K562 (cell line): ENCODE measurements around the gene NUMB. TPM values are rescaled to one million over a fixed set of nuclear protein-coding genes. Genes with fewer than 3 reads are reported as not detected.

Experiments
- ATAC-seq: fragments of 200-7000 bp; cut with Tn5 transposase; 3 replicates; pipeline ENCODE4 v1.9.1; 2020; ENCODE audit warnings: moderate library complexity
- BruUV-seq: library from RNA; stranded (reverse); fragments of 400-500 nt; replicated peaks from 2 replicates; lab custom pipeline; 2021; lab: Mats Ljungman, UMichigan
- CTCF ChIA-PET: fragments of 300-600 bp; formaldehyde crosslinking; extraction: SDS; loops from one replicate; lab custom pipeline; 2021; ENCODE audit warnings: low intra/inter-chr PET ratio; lab: Yijun Ruan, JAX
- POLR2A ChIA-PET: fragments of 300-600, 350-650 bp; sonication (Branson Sonifier 250); formaldehyde crosslinking; extraction: SDS; loops from one replicate; lab custom pipeline; 2021; ENCODE audit warnings: antibody characterized with exemption, inconsistent platforms; lab: Yijun Ruan, JAX
- DNase-seq, 4 experiments: peaks; one replicate each; pipeline versions ENCODE4 v3.0.0 to v3.0.0-alpha.2; 2011 to 2018; ENCODE audit warnings: low spot score in 3 of 4, mixed read lengths in 3 of 4; ENCODE audit errors: extremely low read depth in 1 of 4
- FAIRE-seq: peaks from 2 replicates; lab custom pipeline; 2011; peaks lifted over from hg19 to GRCh38; lab: Jason Lieb, UNC
- H2AFZ ChIP-seq: 2 replicates; pipeline ENCODE4 v1.6.0; 2011; ENCODE audit warnings: low read depth, low read length, control low read depth, inconsistent platforms
- H3K27ac ChIP-seq: fragments of 200-600 bp; 3 replicates; pipeline ENCODE4 v1.8.0; 2011; ENCODE audit warnings: low read depth, mild to moderate bottlenecking, control low read depth, inconsistent platforms, low read length, moderate library complexity, mixed read lengths; ENCODE audit errors: extremely low read depth
- H3K27me3 ChIP-seq, 2 experiments: fragments of 300-600 bp in 1 of 2; 2 replicates in 1 of 2; 3 replicates in 1 of 2; pipeline versions ENCODE4 v1.6.0 to v1.8.0; 2011; ENCODE audit warnings: inconsistent platforms in 2 of 2, low read length in 2 of 2, mild to moderate bottlenecking in 1 of 2, mixed read lengths in 1 of 2, moderate library complexity in 1 of 2; ENCODE audit not compliant: control insufficient read depth in 2 of 2, insufficient read depth in 2 of 2
- H3K36me3 ChIP-seq: fragments of 300-600 bp; 3 replicates; pipeline ENCODE4 v1.8.0; 2011; ENCODE audit warnings: mild to moderate bottlenecking, low read length, inconsistent platforms; ENCODE audit not compliant: control insufficient read depth, insufficient read depth
- H3K4me1 ChIP-seq, 2 experiments: fragments of 200-600 bp in 1 of 2; replicated peaks in 1 of 2; 2 replicates in 1 of 2; 3 replicates in 1 of 2; pipeline versions ENCODE4 v1.5.1 to v1.8.0; 2011; ENCODE audit warnings: inconsistent platforms in 2 of 2, low read length in 2 of 2, mild to moderate bottlenecking in 1 of 2, mixed read lengths in 1 of 2, moderate library complexity in 1 of 2; ENCODE audit not compliant: control insufficient read depth in 2 of 2, insufficient read depth in 2 of 2
- H3K4me2 ChIP-seq: 2 replicates; pipeline ENCODE4 v1.6.1; 2011; ENCODE audit warnings: low read length, control low read depth, inconsistent platforms, mixed read lengths; ENCODE audit not compliant: insufficient read depth
- H3K4me3 ChIP-seq: fragments of 200-600 bp; sonication (generic), shearing (Covaris generic); 2 replicates; pipeline ENCODE4 v1.5.1; 2016; ENCODE audit warnings: control low read depth, inconsistent platforms
- H3K79me2 ChIP-seq: fragments of 200-600 bp; 3 replicates; pipeline ENCODE4 v1.8.0; 2011; ENCODE audit warnings: low read length, inconsistent platforms; ENCODE audit not compliant: control insufficient read depth, insufficient read depth
- H3K9ac ChIP-seq, 2 experiments: 2 replicates each; pipeline versions ENCODE4 v1.6.0 to v1.6.1; 2011; ENCODE audit warnings: low read depth in 2 of 2, low read length in 2 of 2, control low read depth in 1 of 2, inconsistent platforms in 1 of 2, mild to moderate bottlenecking in 1 of 2, mixed read lengths in 1 of 2; ENCODE audit not compliant: insufficient read depth in 1 of 2
- H3K9me1 ChIP-seq: one replicate; pipeline ENCODE4 v1.6.0; 2011; ENCODE audit warnings: inconsistent platforms, mild to moderate bottlenecking, low read length, moderate library complexity; ENCODE audit not compliant: control insufficient read depth, insufficient read depth
- H3K9me3 ChIP-seq: replicated peaks from 2 replicates; pipeline ENCODE4 v1.5.1; 2011; ENCODE audit warnings: low read depth, low read length, inconsistent platforms; ENCODE audit not compliant: control insufficient read depth, insufficient read depth
- H4K20me1 ChIP-seq: replicated peaks from 2 replicates; pipeline ENCODE4 v1.6.1; 2011; ENCODE audit warnings: low read length, inconsistent platforms, mixed read lengths; ENCODE audit not compliant: control insufficient read depth, insufficient read depth
- CEBPB ChIP-seq: fragments of 450-650 bp; IDR thresholded peaks from 2 replicates; pipeline ENCODE4 v1.6.1; 2016; ENCODE audit warnings: missing genetic modification characterization, missing compliant biosample characterization
- NR4A1 ChIP-seq, 2 experiments: fragments of 250-450 bp in 1 of 2; fragments of 450-650 bp in 1 of 2; sonication (Bioruptor Pico) in 1 of 2; IDR thresholded peaks; 2 replicates each; pipeline versions ENCODE4 v1.4.0 to v1.6.1; 2016 to 2020; ENCODE audit warnings: mild to moderate bottlenecking in 2 of 2, missing compliant biosample characterization in 1 of 2, missing genetic modification characterization in 1 of 2, moderate library complexity in 1 of 2
- SMC3 ChIP-seq: conservative IDR thresholded peaks from 2 replicates; pipeline ENCODE4 v1.6.1; 2011; ENCODE audit warnings: low read depth, low read length, improper control_type of control experiment; ENCODE audit not compliant: insufficient read depth
- TCFL5 ChIP-seq: fragments of 250-450 bp; sonication (Bioruptor Pico); conservative IDR thresholded peaks from 2 replicates; pipeline ENCODE4 v1.6.1; 2021; ENCODE audit warnings: mild to moderate bottlenecking, moderate library complexity, matching md5 sums
- THRAP3 ChIP-seq: fragments of 450-650 bp; IDR thresholded peaks from 2 replicates; pipeline ENCODE4 v1.6.1; 2016; ENCODE audit warnings: mild to moderate bottlenecking, inconsistent platforms, borderline replicate concordance
- ZFP1 ChIP-seq: fragments of 450-650 bp; formaldehyde crosslinking; IDR thresholded peaks from 2 replicates; pipeline ENCODE4 v1.4.0; 2020; ENCODE audit warnings: mild to moderate bottlenecking, mixed read lengths
- WGBS: fragments of 100-300 bp; shearing (Covaris generic); methylation state at CpG from one replicate; pipeline ENCODE4 v1.1.6; 2016; ENCODE audit warnings: low coverage, mixed read lengths; ENCODE audit not compliant: insufficient coverage; ENCODE audit errors: missing lambda C conversion rate; 5-methylcytosine and 5-hydroxymethylcytosine counted together
- in situ Hi-C: fragments of 300-500 bp; cut with MboI; formaldehyde crosslinking; loops from 4 replicates; pipeline ENCODE4 v1.15.0; 2018; ENCODE audit warnings: inconsistent platforms, mixed read lengths
- intact Hi-C: fragments of 100-400 bp; cut with micrococcal nuclease; formaldehyde crosslinking; loops from 2 replicates; pipeline ENCODE4 v1.14.2; 2022
- polyA plus RNA-seq, 8 experiments: library from polyadenylated mRNA; depleted of rRNA in 4 of 8; stranded (reverse) in 5 of 8; unstranded in 3 of 8; fragments of >200 nt; fragmentation: Nextera tagmentation in 2 of 8; fragmentation: Illumina TruSeq in 1 of 8; extraction: Ambion mirVana in 2 of 8; extraction: Trizol in 1 of 8; gene quantifications; 2 replicates each; pipeline versions ENCODE4 v1.2.1 to v1.2.3, GENCODE V29; 2011 to 2014; ENCODE audit warnings: inconsistent platforms in 1 of 8, missing spikeins in 1 of 8
- total RNA-seq, 7 experiments: library from RNA; depleted of rRNA in 6 of 7; stranded (reverse); fragments of >200 nt in 6 of 7; fragmentation: Illumina TruSeq in 2 of 7; extraction: Trizol in 2 of 7; gene quantifications; 2 replicates each; pipeline versions ENCODE4 v1.2.1 to v1.2.3, GENCODE V29; 2011 to 2021; ENCODE audit warnings: low replicate concordance in 1 of 7
- TF ChIP-seq, protein P1 (sequence below): fragments of 450-650 bp; formaldehyde crosslinking; IDR thresholded peaks from 2 replicates; pipeline ENCODE4 v1.4.0; 2020; ENCODE audit warnings: mild to moderate bottlenecking, moderate library complexity
- TF ChIP-seq, protein P2 (sequence below): IDR thresholded peaks from 2 replicates; pipeline ENCODE4 v1.6.1; 2011; ENCODE audit warnings: borderline replicate concordance, low read depth, mild to moderate bottlenecking, moderate library complexity, low read length; ENCODE audit not compliant: insufficient read depth, poor library complexity, severe bottlenecking

NUMB gene
- total and polyA plus RNA-seq, 9 of the 15 experiments (the other 6 are each of a cell fraction or from before 2014, with no cell fraction given): 13.5 to 54.0 (median 32.3) TPM

DNA sequence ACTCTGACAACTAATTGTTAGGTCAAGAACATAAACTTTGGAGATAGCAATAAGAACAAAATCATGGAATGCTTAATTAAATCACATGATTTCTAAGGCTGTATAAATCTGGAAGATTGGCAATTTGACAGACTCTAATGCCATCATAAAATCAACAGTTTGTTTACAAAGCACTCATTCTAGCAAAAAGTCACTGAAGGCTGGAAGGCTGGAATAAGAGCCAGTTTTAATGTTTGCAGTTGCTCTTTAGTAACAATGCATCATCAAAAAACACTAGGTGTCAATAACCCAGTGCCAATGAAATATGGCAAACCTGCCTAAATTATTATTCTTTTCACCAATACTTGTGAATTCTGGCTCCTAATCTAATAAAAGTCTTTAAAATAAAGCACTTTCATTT, 65.0 kb downstream of the NUMB start:
- H3K4me3 ChIP-seq: no peak overlapping the region
- TF ChIP-seq NR4A1 (CRISPR knock-in tag; IDR thresholded peaks at IDR 0.05): no peak
- no peak for TF ChIP-seq NR4A1 (tag; IDR thresholded peaks at IDR 0.05)
- H2AFZ ChIP-seq: no peak overlapping the region
- intact Hi-C loops (no loop called here), in situ Hi-C loops (no loop called here)
- no peaks in the 10 kb centered on the region for H3K4me1 ChIP-seq
- ATAC-seq: no peak
- POLR2A ChIA-PET: no interaction called here
- CTCF ChIA-PET: no interaction called here
- H3K9me3 ChIP-seq: no peaks in the 10 kb centered on the region
- no peaks in the 10 kb centered on the region for H3K9me1 ChIP-seq
- no peaks in the 10 kb centered on the region for H3K27me3 ChIP-seq
- no peak overlapping the region for H3K27ac ChIP-seq
- BruUV-seq: no TSS peak
- H3K36me3 ChIP-seq: no peaks in the 10 kb centered on the region
- peaks cover 8% of the 10 kb centered on the region for H3K79me2 ChIP-seq
- DNase-seq: no peak
- H3K4me2 ChIP-seq: no peak overlapping the region
- no peak for FAIRE-seq
- H3K9ac ChIP-seq: no peak overlapping the region
- H4K20me1 ChIP-seq: no peaks in the 10 kb centered on the region

DNA sequence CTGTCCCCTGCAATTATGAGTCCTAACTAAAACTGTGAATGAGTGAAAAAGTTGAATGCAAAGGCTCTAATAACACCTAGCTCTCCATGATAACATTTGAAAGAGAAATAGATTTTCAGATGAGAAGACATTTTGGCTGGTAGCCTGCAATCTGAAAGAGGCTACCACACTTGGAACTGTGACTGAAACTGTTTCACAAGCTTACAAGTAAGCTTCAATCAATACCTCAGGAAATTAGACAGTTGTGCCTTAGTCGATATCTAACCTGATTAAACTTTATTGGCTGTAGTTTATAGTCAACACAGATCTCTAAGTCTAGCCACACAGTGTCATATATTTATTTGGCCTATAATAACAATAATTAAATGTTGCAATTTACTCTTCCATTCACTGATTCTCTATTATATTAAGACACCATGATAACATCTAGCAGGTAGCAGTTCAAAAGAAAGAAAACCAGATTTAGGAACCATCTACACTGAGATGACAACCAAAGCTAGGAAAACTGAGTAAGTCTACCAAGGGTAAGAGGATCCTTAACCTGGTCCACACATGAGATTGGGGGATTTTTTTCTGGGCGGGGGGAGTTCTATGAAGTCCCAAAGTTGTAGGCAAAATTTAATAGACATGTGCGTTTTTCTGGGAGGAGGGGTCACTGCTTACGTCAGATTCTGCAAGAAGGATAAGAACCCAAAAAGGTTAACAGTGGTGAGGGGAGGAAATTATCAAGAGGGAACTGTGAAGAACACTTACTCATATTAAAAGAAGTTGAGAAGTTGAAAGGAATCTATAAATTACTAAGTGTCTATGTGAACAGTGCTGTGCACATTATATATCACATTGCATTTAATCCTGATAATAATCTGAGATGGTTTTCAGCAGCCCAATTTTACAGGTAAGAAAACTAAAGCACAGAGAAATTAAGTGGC, 65.8 kb downstream of the NUMB start:
- 65% methylated on average over 4 of the region's 4 CpGs for WGBS
- ATAC-seq (no peak), FAIRE-seq (no peak), DNase-seq (no peak)
- Histone ChIP-seq H4K20me1 (no peaks in the 10 kb centered on the region), H3K36me3 (no peaks in the 10 kb centered on the region), H3K4me1 (no peaks in the 10 kb centered on the region), H3K9me1 (no peaks in the 10 kb centered on the region), H3K27me3 (no peaks in the 10 kb centered on the region), H3K9ac (no peak overlapping the region), H3K4me3 (no peak overlapping the region), H3K9me3 (no peaks in the 10 kb centered on the region), H3K79me2 (peaks cover 4% of the 10 kb centered on the region), H3K27ac (no peak overlapping the region), H2AFZ (no peak overlapping the region), H3K4me2 (no peak overlapping the region)
- in situ Hi-C loops (no loop called here), intact Hi-C loops (no loop called here)
- CTCF ChIA-PET: no interaction called here
- POLR2A ChIA-PET: interaction anchor here (1.3 kb wide), 1 partner anchor 11 kb away, joined by 4 read pairs; no protein-coding TSS in a partner anchor
- BruUV-seq: no TSS peak
- TF ChIP-seq, protein P1, sequence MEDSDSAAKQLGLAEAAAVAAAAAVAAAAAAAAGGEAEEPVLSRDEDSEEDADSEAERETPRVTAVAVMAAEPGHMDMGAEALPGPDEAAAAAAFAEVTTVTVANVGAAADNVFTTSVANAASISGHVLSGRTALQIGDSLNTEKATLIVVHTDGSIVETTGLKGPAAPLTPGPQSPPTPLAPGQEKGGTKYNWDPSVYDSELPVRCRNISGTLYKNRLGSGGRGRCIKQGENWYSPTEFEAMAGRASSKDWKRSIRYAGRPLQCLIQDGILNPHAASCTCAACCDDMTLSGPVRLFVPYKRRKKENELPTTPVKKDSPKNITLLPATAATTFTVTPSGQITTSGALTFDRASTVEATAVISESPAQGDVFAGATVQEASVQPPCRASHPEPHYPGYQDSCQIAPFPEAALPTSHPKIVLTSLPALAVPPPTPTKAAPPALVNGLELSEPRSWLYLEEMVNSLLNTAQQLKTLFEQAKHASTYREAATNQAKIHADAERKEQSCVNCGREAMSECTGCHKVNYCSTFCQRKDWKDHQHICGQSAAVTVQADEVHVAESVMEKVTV (CRISPR knock-in tag): no peak
- TF ChIP-seq CEBPB (tag) (no peak), THRAP3 (no peak), TCFL5 (CRISPR knock-in tag) (no peak), SMC3 (no peak), ZFP1 (CRISPR knock-in tag) (no peak)
- TF ChIP-seq, protein P2, sequence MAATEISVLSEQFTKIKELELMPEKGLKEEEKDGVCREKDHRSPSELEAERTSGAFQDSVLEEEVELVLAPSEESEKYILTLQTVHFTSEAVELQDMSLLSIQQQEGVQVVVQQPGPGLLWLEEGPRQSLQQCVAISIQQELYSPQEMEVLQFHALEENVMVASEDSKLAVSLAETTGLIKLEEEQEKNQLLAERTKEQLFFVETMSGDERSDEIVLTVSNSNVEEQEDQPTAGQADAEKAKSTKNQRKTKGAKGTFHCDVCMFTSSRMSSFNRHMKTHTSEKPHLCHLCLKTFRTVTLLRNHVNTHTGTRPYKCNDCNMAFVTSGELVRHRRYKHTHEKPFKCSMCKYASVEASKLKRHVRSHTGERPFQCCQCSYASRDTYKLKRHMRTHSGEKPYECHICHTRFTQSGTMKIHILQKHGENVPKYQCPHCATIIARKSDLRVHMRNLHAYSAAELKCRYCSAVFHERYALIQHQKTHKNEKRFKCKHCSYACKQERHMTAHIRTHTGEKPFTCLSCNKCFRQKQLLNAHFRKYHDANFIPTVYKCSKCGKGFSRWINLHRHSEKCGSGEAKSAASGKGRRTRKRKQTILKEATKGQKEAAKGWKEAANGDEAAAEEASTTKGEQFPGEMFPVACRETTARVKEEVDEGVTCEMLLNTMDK: no peak
